H1 (cell line): ENCODE measurements around the gene COX19. TPM values are rescaled to one million over a fixed set of nuclear protein-coding genes. Genes with fewer than 3 reads are reported as not detected.

Experiments
- CBX8 ChIP-seq: fragments of 300-800, 300-1000 bp; sonication (generic); IDR thresholded peaks from 2 replicates; pipeline ENCODE4 v1.7.1; 2016; ENCODE audit warnings: low read depth, low read length, borderline replicate concordance
- HDAC6 ChIP-seq: IDR thresholded peaks from one replicate; pipeline ENCODE4 v1.7.1; 2012; ENCODE audit warnings: low read depth, mild to moderate bottlenecking, inconsistent platforms, low read length, moderate library complexity
- KDM4A ChIP-seq: IDR thresholded peaks from one replicate; pipeline ENCODE4 v1.7.1; 2012; ENCODE audit warnings: low read depth, mild to moderate bottlenecking, moderate library complexity, low read length, inconsistent platforms; ENCODE audit not compliant: severe bottlenecking
- MAFK ChIP-seq: IDR thresholded peaks from 2 replicates; pipeline ENCODE4 v1.6.1; 2012; ENCODE audit warnings: low read depth, mild to moderate bottlenecking, improper control_type of control experiment, low read length
- polyA plus RNA-seq, 7 experiments: library from polyadenylated mRNA; depleted of rRNA in 3 of 7; stranded (reverse) in 5 of 7; unstranded in 2 of 7; fragments of >200 nt in 5 of 7; fragments of 200-250 nt in 2 of 7; gene quantifications; 1 replicate in 5 of 7; 2 replicates in 1 of 7; 4 replicates in 1 of 7; pipeline versions ENCODE4 v1.2.1 to v1.2.3, GENCODE V29; 2011 to 2013; ENCODE audit warnings: missing spikeins in 2 of 7, mixed read lengths in 2 of 7
- total RNA-seq: library from RNA; stranded (reverse); fragmentation: NEBNext Ultra II Directional; extraction: Animal tissue kit (Norgen Biotek cat#: 25700); gene quantifications from 2 replicates; pipeline ENCODE4 v1.2.1, GENCODE V29; 2021

COX19 gene
- total and polyA plus RNA-seq, 2 of the 8 experiments (the other 6 are each of a cell fraction or from before 2014, with no cell fraction given), result 3.9 to 7.9 TPM

GRCh38 chr7:981793-982510 is 6.6 kb upstream of the COX19 start (continued):
- TF ChIP-seq KDM4A, result no peak
- TF ChIP-seq CBX8, result no peak
- TF ChIP-seq HDAC6, result no peak
- no peak for TF ChIP-seq MAFK
